ENCODE results near the gene SARDH.

GRCh38 chr9:133627341-133627740 lies 110.8 kb downstream of the SARDH start:
- TF ChIP-seq FOXM1 (IDR thresholded peaks at IDR 0.05; ENCODE audit: borderline replicate concordance) (no peak), SUZ12 (IDR thresholded peaks at IDR 0.05) (no peak), BHLHE40 (IDR thresholded peaks at IDR 0.05; ENCODE audit: borderline replicate concordance) (no peak), ZNF384 (IDR thresholded peaks at IDR 0.05) (no peak), FOXK2 (IDR thresholded peaks at IDR 0.05) (no peak), TARDBP (IDR thresholded peaks at IDR 0.05) (no peak), SP1 (IDR thresholded peaks at IDR 0.05) (no peak), FOXA1 (IDR thresholded peaks at IDR 0.05) (no peak), NFRKB (IDR thresholded peaks at IDR 0.05) (no peak), ARNT (IDR thresholded peaks at IDR 0.05) (no peak), ELF4 (IDR thresholded peaks at IDR 0.05) (no peak), CTBP1 (IDR thresholded peaks at IDR 0.05; ENCODE audit: borderline replicate concordance) (no peak), L3MBTL2 (conservative IDR thresholded peaks at IDR 0.05) (no peak), PKNOX1 (IDR thresholded peaks at IDR 0.05) (no peak)

All from HEK293T (cell line).